Measurements from ENCODE around the gene ST6GALNAC5. TPM values are rescaled to one million over a fixed set of nuclear protein-coding genes. Genes with fewer than 3 reads are reported as not detected.

The ST6GALNAC5 gene
- total RNA-seq, 1 donor from 2014 or later = 30.7 TPM

- no peak overlapping the region for H3K9ac ChIP-seq
- TF ChIP-seq CTCF (IDR thresholded peaks at IDR 0.05) = no peak
- TF ChIP-seq EZH2 (IDR thresholded peaks at IDR 0.05) = no peak
- no peak for TF ChIP-seq EZH2phosphoT487 (IDR thresholded peaks at IDR 0.05)
- H3F3A ChIP-seq (ENCODE audit: low read depth) = no peaks in the 10 kb centered on the region
- DNase-seq (ENCODE audit: low spot score) = no peak
- Mint-ChIP-seq H3K36me3 (peaks cover 21% of the 10 kb centered on the region), H3K9me3 (no peaks in the 10 kb centered on the region), H3K27me3 (ENCODE audit: insufficient read depth, low read depth) (peaks cover 2% of the 10 kb centered on the region), H3K27ac (no peak overlapping the region), H3K4me1 (no peaks in the 10 kb centered on the region), H3K4me3 (no peak overlapping the region)
- no peaks in the 10 kb centered on the region for H3K79me2 ChIP-seq (ENCODE audit: low read depth)
- no peaks in the 10 kb centered on the region for H3K27me3 ChIP-seq
- no peak overlapping the region for H3K4me3 ChIP-seq
- no peaks in the 10 kb centered on the region for H3K36me3 ChIP-seq
- no peaks in the 10 kb centered on the region for H4K20me1 ChIP-seq (ENCODE audit: low read depth)
- H3K4me1 ChIP-seq = no peaks in the 10 kb centered on the region
- no peak overlapping the region for H3K27ac ChIP-seq
- H3K4me2 ChIP-seq = no peak overlapping the region
- H2AFZ ChIP-seq (replicated peaks) = no peak overlapping the region
- no peaks in the 10 kb centered on the region for H3K9me3 ChIP-seq (ENCODE audit: low read depth)
Measured at GRCh38 chr1:77047575-77047974, 180.3 kb downstream of the ST6GALNAC5 start.

GRCh38 chr1:77047978-77048614, 180.8 kb downstream of the ST6GALNAC5 start:
- Histone ChIP-seq H4K20me1 (ENCODE audit: low read depth) (no peaks in the 10 kb centered on the region), H3K9ac (no peak overlapping the region), H3F3A (ENCODE audit: low read depth) (no peaks in the 10 kb centered on the region), H3K4me1 (no peaks in the 10 kb centered on the region), H3K9me3 (ENCODE audit: low read depth) (no peaks in the 10 kb centered on the region), H3K27ac (no peak overlapping the region), H2AFZ (replicated peaks) (no peak overlapping the region), H3K4me3 (no peak overlapping the region), H3K4me2 (no peak overlapping the region), H3K79me2 (ENCODE audit: low read depth) (no peaks in the 10 kb centered on the region), H3K36me3 (no peaks in the 10 kb centered on the region), H3K27me3 (no peaks in the 10 kb centered on the region)
- DNase-seq (ENCODE audit: low spot score) = no peak
- no peaks in the 10 kb centered on the region for H3K4me1 Mint-ChIP-seq
- no peak overlapping the region for H3K4me3 Mint-ChIP-seq
- peaks cover 2% of the 10 kb centered on the region for H3K27me3 Mint-ChIP-seq (ENCODE audit: insufficient read depth, low read depth)
- TF ChIP-seq CTCF (IDR thresholded peaks at IDR 0.05) = no peak
- no peak for TF ChIP-seq EZH2 (IDR thresholded peaks at IDR 0.05)
- no peak for TF ChIP-seq EZH2phosphoT487 (IDR thresholded peaks at IDR 0.05)
- no peaks in the 10 kb centered on the region for H3K9me3 Mint-ChIP-seq
- no peak overlapping the region for H3K27ac Mint-ChIP-seq
- peaks cover 22% of the 10 kb centered on the region for H3K36me3 Mint-ChIP-seq

- Mint-ChIP-seq H3K9me3 (no peaks in the 10 kb centered on the region), H3K4me3 (no peak overlapping the region), H3K4me1 (no peaks in the 10 kb centered on the region), H3K36me3 (peaks cover 23% of the 10 kb centered on the region), H3K27me3 (ENCODE audit: insufficient read depth, low read depth) (peaks cover 2% of the 10 kb centered on the region), H3K27ac (no peak overlapping the region)
- Histone ChIP-seq H3K27ac (no peak overlapping the region), H3K27me3 (no peaks in the 10 kb centered on the region), H2AFZ (replicated peaks) (no peak overlapping the region), H3K4me3 (no peak overlapping the region), H3K4me2 (no peak overlapping the region), H3K4me1 (no peaks in the 10 kb centered on the region), H4K20me1 (ENCODE audit: low read depth) (no peaks in the 10 kb centered on the region), H3K9ac (no peak overlapping the region), H3F3A (ENCODE audit: low read depth) (no peaks in the 10 kb centered on the region), H3K36me3 (no peaks in the 10 kb centered on the region), H3K9me3 (ENCODE audit: low read depth) (no peaks in the 10 kb centered on the region), H3K79me2 (ENCODE audit: low read depth) (no peaks in the 10 kb centered on the region)
- no peak for DNase-seq (ENCODE audit: low spot score)
- TF ChIP-seq CTCF (IDR thresholded peaks at IDR 0.05) (no peak), EZH2phosphoT487 (IDR thresholded peaks at IDR 0.05) (no peak), EZH2 (IDR thresholded peaks at IDR 0.05) (no peak)
Measured at GRCh38 chr1:77048615-77049005, 181.3 kb downstream of the ST6GALNAC5 start.
